Stimulated activated CD8-positive, alpha-beta memory T cell treated with anti-CD3 and anti-CD28 coated beads, Interleukin-7, amount 100 ng/mL, for 48 hours (primary cell): ENCODE results near the gene REG1B.

ENCODE experiments used
- DNase-seq, 2 donors: peaks; one replicate each; pipeline ENCODE4 v3.0.0-alpha.2; 2020; ENCODE audit warnings: low read depth in 1 of 2; ENCODE audit errors: extremely low read depth in 1 of 2

Gene REG1B

GRCh38 chr2:79087785-79088364 is at the start of gene REG1B:
REG1B (minus strand) TSS chr2:79087993; CDS start chr2:79087612, 381 bp downstream.
- DNase-seq: no peak

GRCh38 chr2:79131687-79132086 is 43.9 kb upstream of the REG1B start:
- no peak for DNase-seq

- no peak for DNase-seq
These were observed 42.0 kb upstream of the REG1B start for GRCh38 chr2:79129804-79130203.

GRCh38 chr2:79129260-79129659 is 41.5 kb upstream of the REG1B start:
- DNase-seq: no peak

GRCh38 chr2:79128406-79128805 is 40.6 kb upstream of the REG1B start:
- no peak for DNase-seq

- DNase-seq: no peak
These were observed 37.9 kb upstream of the REG1B start for GRCh38 chr2:79125721-79125985.

GRCh38 chr2:79124907-79125720 is 37.3 kb upstream of the REG1B start:
- DNase-seq: no peak

GRCh38 chr2:79122676-79123075 is 34.9 kb upstream of the REG1B start:
- DNase-seq: no peak

- DNase-seq: no peak
These were observed 32.5 kb upstream of the REG1B start, which contains the start of gene REG1A for GRCh38 chr2:79120194-79120713. REG1A (plus strand) TSS chr2:79120488; CDS start chr2:79120862, 374 bp downstream.

GRCh38 chr2:79116997-79117928 is 29.5 kb upstream of the REG1B start:
- DNase-seq: no peak

GRCh38 chr2:79114797-79115494 is 27.2 kb upstream of the REG1B start:
- DNase-seq: no peak

- no peak for DNase-seq
These were observed 24.5 kb upstream of the REG1B start for GRCh38 chr2:79112269-79112668.

GRCh38 chr2:79105259-79105658 is 17.5 kb upstream of the REG1B start:
- DNase-seq: no peak

GRCh38 chr2:79103214-79103613 is 15.4 kb upstream of the REG1B start:
- DNase-seq: no peak

GRCh38 chr2:79101024-79101423 is 13.2 kb upstream of the REG1B start:
- DNase-seq: no peak

GRCh38 chr2:79100285-79100684 is 12.5 kb upstream of the REG1B start:
- no peak for DNase-seq

- DNase-seq: no peak
These were observed 11.4 kb upstream of the REG1B start for GRCh38 chr2:79099140-79099686.

GRCh38 chr2:79097843-79098242 is 10.1 kb upstream of the REG1B start:
- no peak for DNase-seq

- no peak for DNase-seq
These were observed 2.9 kb upstream of the REG1B start for GRCh38 chr2:79090693-79091092.

- no peak for DNase-seq
These were observed 1.5 kb downstream of the REG1B start for GRCh38 chr2:79086255-79086654.
